GM19023 (cell line): ENCODE results near the gene POU5F1.
"Not testable (repeated sequence)": the region's sequence is repeated elsewhere in the genome, so short reads cannot be mapped to it uniquely, and the experiment has no call there.

ENCODE experiments used
- ATAC-seq: cut with Tn5 transposase; IDR thresholded peaks from one replicate; pipeline ENCODE4 v1.9.1; 2021; ENCODE audit warnings: mild to moderate bottlenecking, moderate library complexity; ENCODE audit not compliant: unreplicated experiment

Gene POU5F1

GRCh38 chr6:31169123-31169857, 1.2 kb downstream of the POU5F1 start:
- no peak for ATAC-seq

DNA sequence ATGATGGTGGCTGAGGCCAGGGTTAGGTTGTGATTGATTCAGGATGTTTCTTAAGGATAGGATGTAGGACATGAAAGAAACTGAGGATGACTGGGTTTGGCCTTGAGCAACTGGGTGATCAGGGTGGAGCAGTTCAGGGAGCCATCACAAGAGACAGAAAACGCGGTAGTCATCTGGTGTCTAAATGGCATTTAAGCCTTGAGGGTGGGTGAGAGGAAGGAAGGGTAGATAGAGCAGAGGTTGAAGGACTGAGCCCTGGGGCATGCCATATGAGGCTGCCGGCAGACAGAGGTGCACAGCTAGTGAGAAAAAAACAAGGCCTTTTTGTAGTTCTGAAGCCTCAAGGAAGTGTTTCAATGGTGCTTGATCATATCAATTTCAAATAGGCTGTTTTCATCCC, 1.9 kb downstream of the POU5F1 start:
- ATAC-seq: no peak

DNA sequence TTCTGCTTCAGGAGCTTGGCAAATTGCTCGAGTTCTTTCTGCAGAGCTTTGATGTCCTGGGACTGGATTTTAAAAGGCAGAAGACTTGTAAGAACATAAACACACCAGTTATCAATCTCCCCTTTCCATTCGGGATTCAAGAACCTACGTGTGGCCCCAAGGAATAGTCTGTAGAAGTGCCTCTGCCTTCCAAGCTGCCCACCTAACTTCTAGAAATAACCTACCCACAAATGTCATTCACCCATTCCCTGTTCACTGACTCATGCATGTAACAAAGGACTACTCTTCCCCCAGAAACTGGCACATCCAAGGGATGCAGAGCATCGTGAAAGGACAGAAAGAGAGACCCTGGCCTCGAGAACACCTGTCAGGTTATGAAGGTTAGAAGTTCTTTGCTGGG, 4.5 kb downstream of the POU5F1 start:
- ATAC-seq: no peak

DNA sequence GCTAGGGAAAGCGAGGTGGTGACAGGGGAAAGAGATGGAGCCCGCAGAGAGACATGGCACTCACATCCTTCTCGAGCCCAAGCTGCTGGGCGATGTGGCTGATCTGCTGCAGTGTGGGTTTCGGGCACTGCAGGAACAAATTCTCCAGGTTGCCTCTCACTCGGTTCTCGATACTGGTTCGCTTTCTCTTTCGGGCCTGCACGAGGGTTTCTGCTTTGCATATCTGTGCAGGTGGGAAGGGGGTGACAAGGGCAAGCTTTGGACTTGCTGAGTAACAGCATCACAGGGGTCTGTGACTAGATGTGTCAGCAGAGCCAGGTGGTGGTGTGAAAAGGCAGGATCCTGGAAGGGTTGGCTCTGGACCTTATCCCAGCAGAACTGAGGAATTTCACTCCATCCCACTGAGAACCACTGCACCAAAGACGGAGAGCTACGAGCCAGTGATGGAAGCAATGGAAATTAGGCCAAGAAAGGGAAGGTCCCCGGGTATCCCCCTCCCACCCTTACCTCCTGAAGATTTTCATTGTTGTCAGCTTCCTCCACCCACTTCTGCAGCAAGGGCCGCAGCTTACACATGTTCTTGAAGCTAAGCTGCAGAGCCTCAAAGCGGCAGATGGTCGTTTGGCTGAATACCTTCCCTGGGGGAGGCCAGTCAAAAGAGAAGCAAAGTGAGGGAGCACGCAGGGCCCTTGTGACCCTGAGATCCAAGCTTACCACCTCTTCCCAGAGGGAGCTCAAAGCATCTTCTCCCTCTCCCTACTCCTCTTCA, 5.2 kb downstream of the POU5F1 start:
- peak; percentile 80 for ATAC-seq

DNA sequence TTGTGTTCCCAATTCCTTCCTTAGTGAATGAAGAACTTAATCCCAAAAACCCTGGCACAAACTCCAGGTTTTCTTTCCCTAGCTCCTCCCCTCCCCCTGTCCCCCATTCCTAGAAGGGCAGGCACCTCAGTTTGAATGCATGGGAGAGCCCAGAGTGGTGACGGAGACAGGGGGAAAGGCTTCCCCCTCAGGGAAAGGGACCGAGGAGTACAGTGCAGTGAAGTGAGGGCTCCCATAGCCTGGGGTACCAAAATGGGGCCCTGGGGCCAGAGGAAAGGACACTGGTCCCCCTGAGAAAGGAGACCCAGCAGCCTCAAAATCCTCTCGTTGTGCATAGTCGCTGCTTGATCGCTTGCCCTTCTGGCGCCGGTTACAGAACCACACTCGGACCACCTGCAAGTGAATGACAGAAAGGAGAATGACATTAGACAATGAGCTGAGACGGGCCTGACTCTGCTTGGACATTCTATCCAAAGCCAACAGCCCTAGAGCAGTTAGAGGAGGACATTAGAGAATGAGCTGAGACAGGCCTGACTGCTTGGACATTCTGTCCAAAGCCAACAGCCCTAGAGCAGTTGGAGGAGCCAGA, 5.9 kb downstream of the POU5F1 start:
- not testable (repeated sequence) for ATAC-seq

DNA sequence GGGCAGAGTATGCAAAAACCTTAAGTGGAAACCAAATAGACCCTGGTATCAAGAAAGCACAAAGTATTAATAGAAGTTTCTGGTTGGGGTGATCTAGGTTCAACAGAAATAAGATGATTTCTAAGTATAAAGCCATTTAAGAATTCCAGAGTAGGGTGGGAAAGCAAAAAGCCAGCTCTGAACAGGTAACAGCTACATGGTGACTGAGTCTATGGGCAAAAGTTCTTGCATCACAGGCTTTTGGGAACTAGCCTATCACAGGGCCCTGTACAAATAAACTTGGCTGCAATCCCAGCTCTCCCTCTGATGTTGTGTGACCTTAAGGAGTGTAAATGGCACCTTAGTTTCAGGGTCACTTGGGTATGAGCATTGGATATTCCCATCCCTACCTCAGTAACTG, 6.6 kb downstream of the POU5F1 start:
- ATAC-seq: no peak

GRCh38 chr6:31162463-31163165, 7.9 kb downstream of the POU5F1 start:
- ATAC-seq: no peak

DNA sequence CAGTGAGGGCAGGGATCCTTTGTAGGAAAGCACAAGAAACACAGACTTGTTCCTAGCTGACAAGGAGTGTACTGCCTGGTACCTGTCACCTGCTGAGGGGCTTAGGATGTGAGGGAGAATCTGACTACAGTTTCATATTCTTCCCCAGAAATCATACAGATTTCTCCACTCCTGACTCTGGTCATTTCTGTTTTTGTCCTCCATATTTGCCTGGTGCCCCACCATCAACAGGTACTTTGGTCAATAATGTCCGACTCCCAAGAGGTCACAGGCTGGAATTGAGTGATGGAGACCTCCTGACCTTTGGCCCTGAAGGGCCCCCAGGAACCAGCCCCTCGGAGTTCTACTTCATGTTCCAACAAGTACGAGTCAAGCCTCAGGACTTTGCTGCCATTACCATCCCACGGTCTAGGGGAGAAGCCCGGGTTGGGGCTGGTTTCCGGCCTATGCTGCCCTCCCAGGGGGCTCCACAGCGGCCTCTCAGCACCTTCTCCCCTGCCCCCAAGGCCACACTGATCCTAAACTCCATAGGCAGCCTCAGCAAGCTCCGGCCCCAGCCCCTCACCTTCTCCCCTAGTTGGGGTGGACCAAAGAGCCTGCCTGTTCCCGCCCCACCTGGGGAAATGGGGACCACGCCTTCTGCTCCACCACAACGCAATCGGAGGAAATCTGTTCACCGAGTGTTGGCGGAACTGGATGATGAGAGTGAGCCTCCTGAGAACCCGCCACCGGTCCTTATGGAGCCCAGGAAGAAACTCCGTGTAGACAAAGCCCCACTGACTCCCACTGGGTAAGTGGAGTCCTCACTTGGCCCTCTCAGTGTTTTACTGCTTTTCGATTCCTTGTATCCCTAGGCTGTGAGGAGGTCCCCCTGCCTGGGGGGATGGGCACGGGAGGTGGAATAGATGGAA, 9.0 kb downstream of the POU5F1 start:
- no peak for ATAC-seq

DNA sequence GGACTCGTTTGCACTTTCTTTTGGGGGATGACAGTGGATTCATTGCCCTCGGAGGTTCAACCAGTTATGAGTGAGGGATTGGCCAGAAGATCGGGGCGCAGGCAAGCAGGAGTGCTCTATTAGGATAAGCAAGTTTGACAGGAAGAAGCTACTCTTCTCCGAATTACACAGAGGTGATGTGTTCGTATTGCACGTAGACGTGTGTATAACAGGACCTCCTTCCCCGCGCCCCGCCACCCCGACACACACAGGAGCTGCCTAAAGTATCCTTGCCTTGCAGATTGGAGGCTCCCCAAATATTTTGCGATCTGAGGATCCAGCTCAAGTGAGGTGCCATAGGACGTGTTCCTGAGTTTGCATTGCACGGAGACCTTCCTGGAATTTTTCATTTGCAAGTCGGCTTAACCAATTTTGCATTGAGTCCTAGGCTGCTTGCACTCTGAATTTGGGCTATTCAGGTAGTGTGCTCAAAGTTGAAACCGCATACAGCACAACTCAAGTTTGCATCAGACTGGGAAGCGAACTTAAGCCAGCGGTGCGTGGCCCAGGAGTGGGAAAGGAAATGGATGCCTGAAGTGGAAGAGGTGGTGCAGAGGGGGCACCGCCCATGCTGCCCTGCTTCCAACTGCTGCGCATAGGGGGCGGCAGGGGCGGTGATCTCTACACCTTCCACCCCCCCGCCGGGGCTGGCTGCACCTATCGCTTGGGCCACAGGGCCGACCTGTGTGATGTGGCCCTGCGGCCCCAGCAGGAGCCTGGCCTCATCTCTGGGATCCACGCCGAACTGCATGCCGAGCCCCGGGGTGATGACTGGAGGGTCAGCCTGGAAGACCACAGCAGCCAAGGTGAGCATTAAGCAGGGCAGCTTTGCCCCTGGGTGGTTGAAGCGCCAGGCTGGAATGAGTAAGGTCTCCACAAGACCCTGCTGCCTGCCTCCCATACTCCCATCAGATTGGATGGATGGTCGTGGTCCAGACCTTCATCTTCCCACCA, 11.3 kb downstream of the POU5F1 start:
- no peak for ATAC-seq

- peak; percentile 87 for ATAC-seq
These were observed 12.2 kb downstream of the POU5F1 start, which contains the start of gene TCF19 for GRCh38 chr6:31158140-31158862. TSS of gene TCF19 (plus strand) at chr6:31158589. CDS start at chr6:31159470, 881 bp downstream.

DNA sequence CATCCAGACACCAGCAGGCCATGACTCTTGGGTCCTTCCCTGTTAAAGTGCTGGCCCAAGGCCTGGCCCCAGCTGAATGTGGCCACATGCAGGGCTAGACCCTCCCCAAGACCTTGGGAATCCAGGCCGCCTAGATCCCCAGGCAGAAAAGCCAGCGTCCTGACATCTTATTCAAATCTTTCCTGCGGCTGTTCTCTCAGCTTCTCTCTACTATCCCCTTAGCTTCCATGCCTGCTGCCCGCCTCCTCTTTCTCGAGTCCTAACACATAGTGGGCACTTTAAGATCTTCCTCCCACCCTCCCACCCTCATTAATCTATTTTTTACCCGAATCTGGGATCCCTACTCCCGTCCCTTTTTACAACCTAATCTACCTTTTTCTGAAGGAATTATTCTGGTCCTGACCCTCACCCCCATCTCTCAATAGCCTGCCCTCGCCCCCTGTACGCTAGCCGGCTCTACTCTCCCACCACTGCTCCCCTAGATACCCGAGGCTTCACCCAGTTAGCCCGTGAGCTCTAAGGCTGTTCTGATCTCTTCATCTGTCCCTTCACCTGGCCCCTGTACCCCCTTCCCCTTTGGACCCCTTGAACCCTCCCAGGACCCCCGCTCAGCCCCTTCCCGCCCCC, 12.9 kb downstream of the POU5F1 start, which contains the start of gene CCHCR1:
Gene CCHCR1 (minus strand): TSS at position 290 of the 627 bp plus-strand sequence. CDS start 202 bp downstream, at position 88.
- peak; percentile 6 for ATAC-seq

DNA sequence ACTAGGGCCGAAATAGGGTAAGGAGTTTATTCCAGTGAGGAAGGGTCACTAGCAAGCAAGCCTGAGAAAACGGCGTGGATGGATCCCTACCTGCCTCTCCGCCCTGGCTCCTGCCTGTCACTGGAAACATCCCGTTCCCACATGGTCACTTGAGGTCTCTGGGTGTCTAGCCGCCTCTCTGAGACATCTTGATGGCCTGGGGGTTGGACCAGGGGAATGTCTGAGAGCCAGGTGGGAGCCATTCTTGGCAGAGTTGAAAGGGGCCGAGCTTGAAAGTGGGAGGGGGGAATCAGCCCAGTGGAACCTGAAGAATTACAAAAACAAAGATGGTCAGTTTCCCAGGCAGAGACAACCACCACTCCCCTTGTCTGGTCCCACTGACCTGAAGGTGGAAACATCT, 13.8 kb downstream of the POU5F1 start:
- no peak for ATAC-seq

DNA sequence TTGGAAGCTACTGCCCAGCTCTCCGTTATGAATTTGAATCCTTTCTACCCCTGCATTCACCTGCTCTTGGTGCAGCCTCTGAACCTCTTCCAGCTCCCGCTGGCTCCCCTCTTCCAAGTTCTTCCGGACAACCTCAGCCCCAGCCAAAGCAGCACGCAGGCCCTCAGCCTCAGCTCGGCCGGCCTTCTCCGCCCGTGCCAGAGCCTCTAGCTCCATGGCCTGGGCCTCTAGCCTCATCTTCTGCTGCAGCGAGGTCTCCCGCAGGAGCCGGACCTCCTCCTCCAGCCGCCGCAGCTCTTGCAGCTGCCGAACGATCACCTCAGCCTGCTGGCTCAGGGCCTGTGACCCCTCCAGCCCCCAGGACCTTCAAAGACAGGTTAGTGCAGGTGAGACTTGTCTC, 16.0 kb downstream of the POU5F1 start:
- ATAC-seq: no peak

DNA sequence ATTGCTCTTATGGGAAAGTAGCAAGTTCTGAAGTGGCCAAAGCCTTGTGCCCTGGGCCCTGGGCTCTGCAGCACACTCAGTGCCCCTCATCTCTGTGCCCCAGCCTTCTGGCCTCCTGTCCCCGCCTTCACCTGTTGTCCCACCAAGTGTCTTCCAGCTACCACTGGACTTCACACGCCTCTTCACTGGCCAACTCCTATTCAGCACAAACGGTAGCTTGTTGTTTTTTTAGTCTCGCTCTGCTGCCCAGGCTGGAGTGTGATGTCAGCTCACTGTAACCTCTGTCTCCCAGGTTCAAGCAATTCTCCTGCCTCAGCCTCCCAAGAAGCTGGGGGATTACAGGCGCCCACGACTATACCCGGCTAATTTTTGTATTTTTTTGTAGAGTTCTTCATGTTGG, 17.7 kb downstream of the POU5F1 start:
- no peak for ATAC-seq

- no peak for ATAC-seq
These were observed 20.5 kb downstream of the POU5F1 start for GRCh38 chr6:31149827-31150447.

DNA sequence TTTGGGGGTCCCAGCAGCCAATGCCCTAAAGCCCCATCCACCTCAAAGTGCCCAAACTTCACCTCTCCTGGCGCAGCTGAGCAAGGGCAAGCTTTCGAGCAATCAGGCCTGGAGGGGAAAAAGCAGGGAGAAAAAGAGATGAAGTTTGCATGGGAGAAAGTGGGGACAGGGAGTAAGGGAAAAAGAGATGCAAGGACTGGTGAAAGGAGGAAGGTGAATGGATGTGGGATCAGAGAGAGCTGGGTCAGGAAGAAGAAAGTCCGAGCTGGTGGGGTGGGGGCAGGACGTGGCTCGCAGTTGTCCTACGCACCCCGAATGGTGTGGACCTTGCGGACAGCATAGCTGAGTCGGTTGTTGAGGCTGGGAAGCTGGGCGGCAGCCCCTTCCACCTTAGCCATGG, 25.1 kb downstream of the POU5F1 start:
- ATAC-seq: no peak

DNA sequence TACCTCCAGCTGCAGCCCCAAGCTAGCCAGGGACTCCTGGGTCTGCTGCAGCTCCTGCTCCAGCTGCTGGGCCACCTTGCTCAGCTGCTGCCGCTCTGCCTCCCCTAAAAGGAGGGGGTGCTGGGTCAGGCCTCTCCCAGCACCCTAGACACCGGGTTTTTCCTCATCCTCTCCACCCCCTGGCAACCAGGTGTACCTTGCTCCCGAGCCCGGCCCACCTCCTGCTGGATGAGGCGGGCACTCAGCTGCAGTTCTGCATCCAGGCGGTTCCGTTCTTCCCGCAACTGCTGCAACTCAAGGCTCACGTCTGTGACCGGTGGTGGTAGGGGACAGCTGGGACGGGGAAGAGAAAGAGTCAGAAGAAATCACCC, 25.5 kb downstream of the POU5F1 start:
- ATAC-seq: no peak
